K562 (cell line): ENCODE results near the gene IRF2BP1. TPM values are rescaled to one million over a fixed set of nuclear protein-coding genes. Genes with fewer than 3 reads are reported as not detected.
A peak's percentile ranks its signal among the peaks of the same experiment; 100 is the strongest.

ENCODE experiments used
- ATAC-seq: fragments of 200-7000 bp; cut with Tn5 transposase; 3 replicates; pipeline ENCODE4 v1.9.1; 2020; ENCODE audit warnings: moderate library complexity
- BruUV-seq: library from RNA; stranded (reverse); fragments of 400-500 nt; replicated peaks from 2 replicates; lab custom pipeline; 2021; lab: Mats Ljungman, UMichigan
- CTCF ChIA-PET: fragments of 300-600 bp; formaldehyde crosslinking; extraction: SDS; loops from one replicate; lab custom pipeline; 2021; ENCODE audit warnings: low intra/inter-chr PET ratio; lab: Yijun Ruan, JAX
- POLR2A ChIA-PET: fragments of 300-600, 350-650 bp; sonication (Branson Sonifier 250); formaldehyde crosslinking; extraction: SDS; loops from one replicate; lab custom pipeline; 2021; ENCODE audit warnings: antibody characterized with exemption, inconsistent platforms; lab: Yijun Ruan, JAX
- DNase-seq, 4 experiments: peaks; one replicate each; pipeline versions ENCODE4 v3.0.0 to v3.0.0-alpha.2; 2011 to 2018; ENCODE audit warnings: low spot score in 3 of 4, mixed read lengths in 3 of 4; ENCODE audit errors: extremely low read depth in 1 of 4
- FAIRE-seq: peaks from 2 replicates; lab custom pipeline; 2011; peaks lifted over from hg19 to GRCh38; lab: Jason Lieb, UNC
- H2AFZ ChIP-seq: 2 replicates; pipeline ENCODE4 v1.6.0; 2011; ENCODE audit warnings: low read depth, low read length, control low read depth, inconsistent platforms
- H3K27ac ChIP-seq: fragments of 200-600 bp; 3 replicates; pipeline ENCODE4 v1.8.0; 2011; ENCODE audit warnings: low read depth, mild to moderate bottlenecking, control low read depth, inconsistent platforms, low read length, moderate library complexity, mixed read lengths; ENCODE audit errors: extremely low read depth
- H3K27me3 ChIP-seq, 2 experiments: fragments of 300-600 bp in 1 of 2; 2 replicates in 1 of 2; 3 replicates in 1 of 2; pipeline versions ENCODE4 v1.6.0 to v1.8.0; 2011; ENCODE audit warnings: inconsistent platforms in 2 of 2, low read length in 2 of 2, mild to moderate bottlenecking in 1 of 2, mixed read lengths in 1 of 2, moderate library complexity in 1 of 2; ENCODE audit not compliant: control insufficient read depth in 2 of 2, insufficient read depth in 2 of 2
- H3K36me3 ChIP-seq: fragments of 300-600 bp; 3 replicates; pipeline ENCODE4 v1.8.0; 2011; ENCODE audit warnings: mild to moderate bottlenecking, low read length, inconsistent platforms; ENCODE audit not compliant: control insufficient read depth, insufficient read depth
- H3K4me1 ChIP-seq, 2 experiments: fragments of 200-600 bp in 1 of 2; replicated peaks in 1 of 2; 2 replicates in 1 of 2; 3 replicates in 1 of 2; pipeline versions ENCODE4 v1.5.1 to v1.8.0; 2011; ENCODE audit warnings: inconsistent platforms in 2 of 2, low read length in 2 of 2, mild to moderate bottlenecking in 1 of 2, mixed read lengths in 1 of 2, moderate library complexity in 1 of 2; ENCODE audit not compliant: control insufficient read depth in 2 of 2, insufficient read depth in 2 of 2
- H3K4me2 ChIP-seq: 2 replicates; pipeline ENCODE4 v1.6.1; 2011; ENCODE audit warnings: low read length, control low read depth, inconsistent platforms, mixed read lengths; ENCODE audit not compliant: insufficient read depth
- H3K4me3 ChIP-seq: fragments of 200-600 bp; sonication (generic), shearing (Covaris generic); 2 replicates; pipeline ENCODE4 v1.5.1; 2016; ENCODE audit warnings: control low read depth, inconsistent platforms
- H3K79me2 ChIP-seq: fragments of 200-600 bp; 3 replicates; pipeline ENCODE4 v1.8.0; 2011; ENCODE audit warnings: low read length, inconsistent platforms; ENCODE audit not compliant: control insufficient read depth, insufficient read depth
- H3K9ac ChIP-seq, 2 experiments: 2 replicates each; pipeline versions ENCODE4 v1.6.0 to v1.6.1; 2011; ENCODE audit warnings: low read depth in 2 of 2, low read length in 2 of 2, control low read depth in 1 of 2, inconsistent platforms in 1 of 2, mild to moderate bottlenecking in 1 of 2, mixed read lengths in 1 of 2; ENCODE audit not compliant: insufficient read depth in 1 of 2
- H3K9me1 ChIP-seq: one replicate; pipeline ENCODE4 v1.6.0; 2011; ENCODE audit warnings: inconsistent platforms, mild to moderate bottlenecking, low read length, moderate library complexity; ENCODE audit not compliant: control insufficient read depth, insufficient read depth
- H3K9me3 ChIP-seq: replicated peaks from 2 replicates; pipeline ENCODE4 v1.5.1; 2011; ENCODE audit warnings: low read depth, low read length, inconsistent platforms; ENCODE audit not compliant: control insufficient read depth, insufficient read depth
- H4K20me1 ChIP-seq: replicated peaks from 2 replicates; pipeline ENCODE4 v1.6.1; 2011; ENCODE audit warnings: low read length, inconsistent platforms, mixed read lengths; ENCODE audit not compliant: control insufficient read depth, insufficient read depth
- CBFA2T2 ChIP-seq: fragments of 450-650 bp; conservative IDR thresholded peaks from 2 replicates; pipeline ENCODE4 v1.6.1; 2017; ENCODE audit warnings: mild to moderate bottlenecking
- HOXB6 ChIP-seq: fragments of 250-450 bp; sonication (Bioruptor Pico); IDR thresholded peaks from 2 replicates; pipeline ENCODE4 v1.5.1; 2022; ENCODE audit warnings: mild to moderate bottlenecking, borderline replicate concordance
- RBFOX2 ChIP-seq: fragments of 200-400 bp; formaldehyde crosslinking; IDR thresholded peaks from 2 replicates; pipeline ENCODE4 v1.6.1; 2017; ENCODE audit warnings: low read depth, mild to moderate bottlenecking, low read length, moderate library complexity
- RCOR1 ChIP-seq, 2 experiments: IDR thresholded peaks; 2 replicates each; pipeline ENCODE4 v1.6.1; 2012; ENCODE audit warnings: low read depth in 2 of 2, low read length in 2 of 2, borderline replicate concordance in 1 of 2, improper control_type of control experiment in 1 of 2
- RHOXF2B ChIP-seq: fragments of 250-450 bp; sonication (Bioruptor Pico); conservative IDR thresholded peaks from 2 replicates; pipeline ENCODE4 v1.5.1; 2021
- TEAD4 ChIP-seq, 2 experiments: sonication (generic) in 1 of 2; formaldehyde crosslinking in 1 of 2; IDR thresholded peaks; 2 replicates each; pipeline versions ENCODE4 v1.6.1 to v1.8.0; 2012 to 2022; ENCODE audit warnings: borderline replicate concordance in 1 of 2, inconsistent platforms in 1 of 2, low read length in 1 of 2, mild to moderate bottlenecking in 1 of 2, missing genetic modification reagents in 1 of 2
- XRCC5 ChIP-seq: fragments of 200-400 bp; formaldehyde crosslinking; IDR thresholded peaks from 2 replicates; pipeline ENCODE4 v1.6.1; 2017; ENCODE audit warnings: low read depth, mild to moderate bottlenecking, low read length
- ZNF146 ChIP-seq: IDR thresholded peaks from one replicate; pipeline ENCODE4 v1.6.1; 2018; ENCODE audit warnings: missing compliant biosample characterization; ENCODE audit not compliant: unreplicated experiment
- ZNF507 ChIP-seq: conservative IDR thresholded peaks from 2 replicates; pipeline ENCODE4 v1.6.1; 2017; ENCODE audit warnings: missing genetic modification characterization, missing compliant biosample characterization
- WGBS: fragments of 100-300 bp; shearing (Covaris generic); methylation state at CpG from one replicate; pipeline ENCODE4 v1.1.6; 2016; ENCODE audit warnings: low coverage, mixed read lengths; ENCODE audit not compliant: insufficient coverage; ENCODE audit errors: missing lambda C conversion rate; 5-methylcytosine and 5-hydroxymethylcytosine counted together
- in situ Hi-C: fragments of 300-500 bp; cut with MboI; formaldehyde crosslinking; loops from 4 replicates; pipeline ENCODE4 v1.15.0; 2018; ENCODE audit warnings: inconsistent platforms, mixed read lengths
- intact Hi-C: fragments of 100-400 bp; cut with micrococcal nuclease; formaldehyde crosslinking; loops from 2 replicates; pipeline ENCODE4 v1.14.2; 2022
- polyA plus RNA-seq, 8 experiments: library from polyadenylated mRNA; depleted of rRNA in 4 of 8; stranded (reverse) in 5 of 8; unstranded in 3 of 8; fragments of >200 nt; fragmentation: Nextera tagmentation in 2 of 8; fragmentation: Illumina TruSeq in 1 of 8; extraction: Ambion mirVana in 2 of 8; extraction: Trizol in 1 of 8; gene quantifications; 2 replicates each; pipeline versions ENCODE4 v1.2.1 to v1.2.3, GENCODE V29; 2011 to 2014; ENCODE audit warnings: inconsistent platforms in 1 of 8, missing spikeins in 1 of 8
- total RNA-seq, 7 experiments: library from RNA; depleted of rRNA in 6 of 7; stranded (reverse); fragments of >200 nt in 6 of 7; fragmentation: Illumina TruSeq in 2 of 7; extraction: Trizol in 2 of 7; gene quantifications; 2 replicates each; pipeline versions ENCODE4 v1.2.1 to v1.2.3, GENCODE V29; 2011 to 2021; ENCODE audit warnings: low replicate concordance in 1 of 7
- TF ChIP-seq, protein P1 (sequence below): IDR thresholded peaks from 2 replicates; pipeline ENCODE4 v1.6.1; 2011; ENCODE audit warnings: borderline replicate concordance, low read depth, mild to moderate bottlenecking, moderate library complexity, low read length; ENCODE audit not compliant: insufficient read depth, poor library complexity, severe bottlenecking

The IRF2BP1 gene
- total and polyA plus RNA-seq, 9 of the 15 experiments (the other 6 are each of a cell fraction or from before 2014, with no cell fraction given): 0.61 to 35.9 (median 3.5) TPM

DNA sequence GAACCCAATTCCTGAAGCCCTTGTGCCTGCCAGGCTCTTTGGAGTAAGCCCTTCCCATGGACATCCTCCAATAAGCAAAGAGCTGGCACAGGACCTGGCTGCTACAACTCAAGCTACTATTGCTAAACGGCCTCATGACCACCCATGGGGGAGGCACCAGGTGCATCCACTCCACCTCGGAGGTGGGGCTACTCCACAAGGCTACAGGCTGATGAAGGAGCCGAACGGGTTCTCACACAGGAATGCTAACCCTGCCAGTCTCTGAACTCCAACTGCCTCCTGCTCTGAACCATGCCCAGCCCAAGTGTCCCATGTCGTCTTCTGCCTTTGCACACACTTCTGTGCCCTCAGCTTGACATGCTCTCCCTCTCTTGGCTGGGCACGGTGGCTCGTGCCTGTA is 33.0 kb downstream of the IRF2BP1 start:
- Histone ChIP-seq H3K9me3 (no peaks in the 10 kb centered on the region), H3K9me1 (no peaks in the 10 kb centered on the region), H3K79me2 (peaks cover 10% of the 10 kb centered on the region; the same call in 2 of the 3 replicates), H3K4me2 (no peak overlapping the region), H3K4me3 (no peak overlapping the region), H3K27ac (no peak overlapping the region), H3K27me3 (no peaks in the 10 kb centered on the region), H4K20me1 (no peaks in the 10 kb centered on the region), H3K4me1 (peaks cover 0 to 3% of the 10 kb centered on the region in 2 experiments; a peak in 1 of 5 replicates), H3K36me3 (peaks cover 78% of the 10 kb centered on the region), H2AFZ (no peak overlapping the region), H3K9ac (no peak overlapping the region)
- DNase-seq (no peak), ATAC-seq (no peak), FAIRE-seq (no peak)
- BruUV-seq: no TSS peak
- WGBS: 92% methylated on average over 7 of the region's 7 CpGs
- intact Hi-C loops: no loop called here
- TF ChIP-seq RBFOX2 (0 out of 2 replicates have a peak, but pooled peaks have one; percentile 21), ZNF507 (tag) (no peak)
- CTCF ChIA-PET: no interaction called here
- in situ Hi-C loops: no loop called here
- POLR2A ChIA-PET: interaction anchor here (0.6 to 2.6 kb wide), 3 partner anchors 8 to 14 kb away, joined by 3 to 11 read pairs (median 10); partner anchors contain the start of genes FOXA3 and SYMPK

DNA sequence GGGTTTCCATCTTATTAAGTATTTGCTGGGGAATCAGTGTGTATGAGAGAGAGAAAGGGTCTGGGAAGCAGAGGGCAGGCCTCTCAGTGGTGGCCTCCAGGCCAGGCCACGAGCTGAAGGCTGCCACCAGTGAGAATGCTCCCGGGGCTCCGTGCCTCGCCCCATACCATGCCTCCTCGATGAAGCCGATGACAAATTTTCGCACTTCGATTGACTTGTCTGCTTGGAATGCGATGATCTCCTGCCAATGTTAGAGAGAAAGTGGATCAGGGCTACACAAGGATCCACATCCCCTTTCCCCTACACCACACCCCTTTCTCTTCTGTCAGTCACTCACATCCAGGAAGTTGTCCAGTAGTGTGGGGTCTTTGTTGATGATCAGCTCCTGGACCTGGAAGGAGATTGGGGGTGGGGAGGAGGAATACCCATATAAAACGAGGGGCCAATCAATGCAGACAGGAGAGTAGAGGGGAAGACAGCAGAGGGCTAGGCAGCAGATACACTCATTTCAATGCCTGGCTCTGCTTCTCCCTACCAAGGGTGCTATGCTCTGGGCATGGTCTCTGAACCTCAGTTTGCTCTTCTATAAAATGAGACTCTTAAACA is 33.7 kb downstream of the IRF2BP1 start:
- 90% methylated on average over 10 of the region's 10 CpGs for WGBS
- BruUV-seq: no TSS peak
- Histone ChIP-seq H3K36me3 (peaks cover 83% of the 10 kb centered on the region), H3K4me2 (no peak overlapping the region), H3K9me1 (no peaks in the 10 kb centered on the region), H3K27ac (no peak overlapping the region), H3K9me3 (no peaks in the 10 kb centered on the region), H4K20me1 (no peaks in the 10 kb centered on the region), H3K4me1 (peaks cover 0 to 3% of the 10 kb centered on the region in 2 experiments; a peak in 1 of 5 replicates), H3K79me2 (peaks cover 9% of the 10 kb centered on the region; the same call in 2 of the 3 replicates), H3K4me3 (no peak overlapping the region), H3K27me3 (no peaks in the 10 kb centered on the region), H3K9ac (no peak overlapping the region), H2AFZ (no peak overlapping the region)
- DNase-seq: no peak
- CTCF ChIA-PET: no interaction called here
- POLR2A ChIA-PET: interaction anchor here (2.6 kb wide), 1 partner anchor 9 kb away, joined by 10 read pairs; no protein-coding TSS in a partner anchor
- FAIRE-seq: no peak
- no peak for ATAC-seq
- in situ Hi-C loops (no loop called here), intact Hi-C loops (no loop called here)
- TF ChIP-seq XRCC5: no peak
- no peak for TF ChIP-seq ZNF146 (CRISPR knock-in tag)
- no peak for TF ChIP-seq CBFA2T2
- TF ChIP-seq, protein P1, sequence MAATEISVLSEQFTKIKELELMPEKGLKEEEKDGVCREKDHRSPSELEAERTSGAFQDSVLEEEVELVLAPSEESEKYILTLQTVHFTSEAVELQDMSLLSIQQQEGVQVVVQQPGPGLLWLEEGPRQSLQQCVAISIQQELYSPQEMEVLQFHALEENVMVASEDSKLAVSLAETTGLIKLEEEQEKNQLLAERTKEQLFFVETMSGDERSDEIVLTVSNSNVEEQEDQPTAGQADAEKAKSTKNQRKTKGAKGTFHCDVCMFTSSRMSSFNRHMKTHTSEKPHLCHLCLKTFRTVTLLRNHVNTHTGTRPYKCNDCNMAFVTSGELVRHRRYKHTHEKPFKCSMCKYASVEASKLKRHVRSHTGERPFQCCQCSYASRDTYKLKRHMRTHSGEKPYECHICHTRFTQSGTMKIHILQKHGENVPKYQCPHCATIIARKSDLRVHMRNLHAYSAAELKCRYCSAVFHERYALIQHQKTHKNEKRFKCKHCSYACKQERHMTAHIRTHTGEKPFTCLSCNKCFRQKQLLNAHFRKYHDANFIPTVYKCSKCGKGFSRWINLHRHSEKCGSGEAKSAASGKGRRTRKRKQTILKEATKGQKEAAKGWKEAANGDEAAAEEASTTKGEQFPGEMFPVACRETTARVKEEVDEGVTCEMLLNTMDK: no peak
- no peak for TF ChIP-seq RCOR1 (IDR thresholded peaks at IDR 0.05; ENCODE audit: borderline replicate concordance in 1 of 2, low read depth in 2 of 2, low read length in 2 of 2)
- no peak for TF ChIP-seq HOXB6
- no peak for TF ChIP-seq TEAD4 (IDR thresholded peaks at IDR 0.05; ENCODE audit: low read length)
- TF ChIP-seq TEAD4 (CRISPR knock-in tag; IDR thresholded peaks at IDR 0.05; ENCODE audit: borderline replicate concordance): no peak
- TF ChIP-seq RHOXF2B: no peak
